Panc1 (cell line): ENCODE results near the gene C17orf67. TPM values are rescaled to one million over a fixed set of nuclear protein-coding genes. Genes with fewer than 3 reads are reported as not detected.

ENCODE experiments used
- ATAC-seq: fragments of 200-7000 bp; cut with Tn5 transposase; 2 replicates; pipeline ENCODE4 v1.9.1; 2020; ENCODE audit warnings: mild to moderate bottlenecking, moderate library complexity
- BruUV-seq: library from RNA; stranded (reverse); fragments of 400-500 nt; replicated peaks from 2 replicates; lab custom pipeline; 2021; lab: Mats Ljungman, UMichigan
- CTCF ChIA-PET: fragments of 300-600 bp; sonication (Branson Sonifier 250); formaldehyde crosslinking; loops from one replicate; lab custom pipeline; 2022; ENCODE audit warnings: antibody characterized with exemption; lab: Charles Lee
- POLR2A ChIA-PET: fragments of 300-600 bp; sonication (Branson Sonifier 250); formaldehyde crosslinking; loops from one replicate; lab custom pipeline; 2022; ENCODE audit warnings: antibody characterized with exemption; lab: Charles Lee
- DNase-seq: peaks from one replicate; pipeline ENCODE4 v3.0.0-alpha.2; 2010; ENCODE audit warnings: low read depth, low spot score
- H3K27ac ChIP-seq: 2 replicates; pipeline ENCODE4 v1.5.1; 2011; ENCODE audit warnings: mild to moderate bottlenecking, low read length, inconsistent platforms
- H3K27me3 ChIP-seq: fragments of 200-500 bp; sonication (Bioruptor generic); 2 replicates; pipeline ENCODE4 v1.6.0; 2014; ENCODE audit warnings: low read length, inconsistent platforms; ENCODE audit not compliant: control insufficient read depth, insufficient read depth
- H3K36me3 ChIP-seq: fragments of 200-500 bp; sonication (Bioruptor generic); 2 replicates; pipeline ENCODE4 v1.5.1; 2014; ENCODE audit warnings: inconsistent platforms, mild to moderate bottlenecking, low read length, moderate library complexity; ENCODE audit not compliant: control insufficient read depth, insufficient read depth
- H3K4me1 ChIP-seq: 2 replicates; pipeline ENCODE4 v1.5.1; 2011; ENCODE audit warnings: inconsistent platforms, mild to moderate bottlenecking, low read length, moderate library complexity; ENCODE audit not compliant: control insufficient read depth, insufficient read depth
- H3K4me3 ChIP-seq, 2 experiments: 2 replicates each; pipeline ENCODE4 v1.5.1; 2011 to 2012; ENCODE audit warnings: low read depth in 2 of 2, low read length in 2 of 2, mild to moderate bottlenecking in 2 of 2, inconsistent platforms in 1 of 2, moderate library complexity in 1 of 2
- H3K9me3 ChIP-seq: fragments of 200-500 bp; sonication (Bioruptor generic); 2 replicates; pipeline ENCODE4 v1.5.1; 2014; ENCODE audit warnings: low read depth, mild to moderate bottlenecking, inconsistent platforms, low read length, moderate library complexity; ENCODE audit not compliant: control insufficient read depth, insufficient read depth
- POLR2AphosphoS5 ChIP-seq: IDR thresholded peaks from 2 replicates; pipeline ENCODE4 v1.6.1; 2012; ENCODE audit warnings: mild to moderate bottlenecking, low read depth, low read length, moderate library complexity
- SIN3A ChIP-seq: IDR thresholded peaks from 2 replicates; pipeline ENCODE4 v1.6.1; 2012; ENCODE audit warnings: low read depth, mild to moderate bottlenecking, low read length, moderate library complexity, borderline replicate concordance; ENCODE audit not compliant: insufficient read depth
- TCF7L2 ChIP-seq: IDR thresholded peaks from 2 replicates; pipeline ENCODE4 v1.6.1; 2011; ENCODE audit warnings: mild to moderate bottlenecking, low read depth, low read length, inconsistent platforms
- in situ Hi-C: cut with HindIII; loops from 2 replicates; pipeline ENCODE4 v1.10.0; 2016; ENCODE audit warnings: low sequenced_read_pairs, low pct_unique_long_range_greater_than_20kb
- intact Hi-C: fragments of 100-400 bp; cut with micrococcal nuclease; formaldehyde crosslinking; loops from one replicate; pipeline ENCODE4 v1.10.0; 2022; ENCODE audit not compliant: unreplicated experiment
- total RNA-seq: library from RNA; stranded (reverse); gene quantifications from one replicate; pipeline ENCODE4 v1.2.1, GENCODE V29; 2021; ENCODE audit not compliant: unreplicated experiment
- TF ChIP-seq, protein P1 (sequence below): fragments of 450-650 bp; IDR thresholded peaks from 2 replicates; pipeline ENCODE4 v1.5.1; 2017; ENCODE audit warnings: mild to moderate bottlenecking
- TF ChIP-seq, protein P2 (sequence below), 2 experiments: IDR thresholded peaks; 2 replicates each; pipeline ENCODE4 v1.6.1; 2011 to 2012; ENCODE audit warnings: low read depth in 2 of 2, control low read depth in 1 of 2, low read length in 1 of 2, mild to moderate bottlenecking in 1 of 2, moderate library complexity in 1 of 2; ENCODE audit not compliant: insufficient read depth in 1 of 2

Gene C17orf67
- total RNA-seq, 1 experiment from 2014 or later, result 3.4 TPM

DNA sequence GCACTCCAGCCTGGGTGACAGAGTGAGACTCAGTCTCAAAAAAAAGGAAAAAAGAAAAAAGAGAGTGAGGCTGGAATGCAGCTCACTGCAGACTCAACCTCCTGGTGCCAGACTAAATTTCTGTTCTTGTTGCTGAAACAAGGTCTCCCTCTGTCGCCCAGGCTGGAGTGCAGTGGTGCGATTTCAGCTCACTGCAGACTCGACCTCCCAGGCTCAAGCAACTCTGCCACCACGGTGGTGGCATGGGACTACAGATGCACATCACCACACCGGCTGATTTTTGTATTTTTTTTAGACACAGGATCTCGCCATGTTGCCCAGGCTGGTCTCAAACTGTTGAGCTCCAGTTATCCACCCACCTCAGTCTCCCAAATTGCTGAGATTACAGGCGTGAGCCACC, 45.6 kb upstream of the C17orf67 start:
- ATAC-seq (no peak), DNase-seq (no peak)
- no peak for TF ChIP-seq TCF7L2
- TF ChIP-seq, protein P1, sequence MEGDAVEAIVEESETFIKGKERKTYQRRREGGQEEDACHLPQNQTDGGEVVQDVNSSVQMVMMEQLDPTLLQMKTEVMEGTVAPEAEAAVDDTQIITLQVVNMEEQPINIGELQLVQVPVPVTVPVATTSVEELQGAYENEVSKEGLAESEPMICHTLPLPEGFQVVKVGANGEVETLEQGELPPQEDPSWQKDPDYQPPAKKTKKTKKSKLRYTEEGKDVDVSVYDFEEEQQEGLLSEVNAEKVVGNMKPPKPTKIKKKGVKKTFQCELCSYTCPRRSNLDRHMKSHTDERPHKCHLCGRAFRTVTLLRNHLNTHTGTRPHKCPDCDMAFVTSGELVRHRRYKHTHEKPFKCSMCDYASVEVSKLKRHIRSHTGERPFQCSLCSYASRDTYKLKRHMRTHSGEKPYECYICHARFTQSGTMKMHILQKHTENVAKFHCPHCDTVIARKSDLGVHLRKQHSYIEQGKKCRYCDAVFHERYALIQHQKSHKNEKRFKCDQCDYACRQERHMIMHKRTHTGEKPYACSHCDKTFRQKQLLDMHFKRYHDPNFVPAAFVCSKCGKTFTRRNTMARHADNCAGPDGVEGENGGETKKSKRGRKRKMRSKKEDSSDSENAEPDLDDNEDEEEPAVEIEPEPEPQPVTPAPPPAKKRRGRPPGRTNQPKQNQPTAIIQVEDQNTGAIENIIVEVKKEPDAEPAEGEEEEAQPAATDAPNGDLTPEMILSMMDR, result no peak
- no peak for TF ChIP-seq POLR2AphosphoS5
- TF ChIP-seq, protein P2, sequence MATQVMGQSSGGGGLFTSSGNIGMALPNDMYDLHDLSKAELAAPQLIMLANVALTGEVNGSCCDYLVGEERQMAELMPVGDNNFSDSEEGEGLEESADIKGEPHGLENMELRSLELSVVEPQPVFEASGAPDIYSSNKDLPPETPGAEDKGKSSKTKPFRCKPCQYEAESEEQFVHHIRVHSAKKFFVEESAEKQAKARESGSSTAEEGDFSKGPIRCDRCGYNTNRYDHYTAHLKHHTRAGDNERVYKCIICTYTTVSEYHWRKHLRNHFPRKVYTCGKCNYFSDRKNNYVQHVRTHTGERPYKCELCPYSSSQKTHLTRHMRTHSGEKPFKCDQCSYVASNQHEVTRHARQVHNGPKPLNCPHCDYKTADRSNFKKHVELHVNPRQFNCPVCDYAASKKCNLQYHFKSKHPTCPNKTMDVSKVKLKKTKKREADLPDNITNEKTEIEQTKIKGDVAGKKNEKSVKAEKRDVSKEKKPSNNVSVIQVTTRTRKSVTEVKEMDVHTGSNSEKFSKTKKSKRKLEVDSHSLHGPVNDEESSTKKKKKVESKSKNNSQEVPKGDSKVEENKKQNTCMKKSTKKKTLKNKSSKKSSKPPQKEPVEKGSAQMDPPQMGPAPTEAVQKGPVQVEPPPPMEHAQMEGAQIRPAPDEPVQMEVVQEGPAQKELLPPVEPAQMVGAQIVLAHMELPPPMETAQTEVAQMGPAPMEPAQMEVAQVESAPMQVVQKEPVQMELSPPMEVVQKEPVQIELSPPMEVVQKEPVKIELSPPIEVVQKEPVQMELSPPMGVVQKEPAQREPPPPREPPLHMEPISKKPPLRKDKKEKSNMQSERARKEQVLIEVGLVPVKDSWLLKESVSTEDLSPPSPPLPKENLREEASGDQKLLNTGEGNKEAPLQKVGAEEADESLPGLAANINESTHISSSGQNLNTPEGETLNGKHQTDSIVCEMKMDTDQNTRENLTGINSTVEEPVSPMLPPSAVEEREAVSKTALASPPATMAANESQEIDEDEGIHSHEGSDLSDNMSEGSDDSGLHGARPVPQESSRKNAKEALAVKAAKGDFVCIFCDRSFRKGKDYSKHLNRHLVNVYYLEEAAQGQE (IDR thresholded peaks at IDR 0.05; ENCODE audit: insufficient read depth in 1 of 2, low read depth in 2 of 2, low read length in 1 of 2), result no peak
- TF ChIP-seq SIN3A, result no peak
- intact Hi-C loops, result no loop called here
- in situ Hi-C loops, result no loop called here
- no TSS peak for BruUV-seq
- Histone ChIP-seq H3K27ac (no peak overlapping the region), H3K27me3 (no peaks in the 10 kb centered on the region), H3K9me3 (no peaks in the 10 kb centered on the region), H3K4me1 (no peaks in the 10 kb centered on the region), H3K4me3 (no peak overlapping the region), H3K36me3 (no peaks in the 10 kb centered on the region)
- CTCF ChIA-PET, result no interaction called here
- POLR2A ChIA-PET, result interaction anchor here (0.6 kb wide), 1 partner anchor 22 kb away, joined by 7 read pairs; no protein-coding TSS in a partner anchor

DNA sequence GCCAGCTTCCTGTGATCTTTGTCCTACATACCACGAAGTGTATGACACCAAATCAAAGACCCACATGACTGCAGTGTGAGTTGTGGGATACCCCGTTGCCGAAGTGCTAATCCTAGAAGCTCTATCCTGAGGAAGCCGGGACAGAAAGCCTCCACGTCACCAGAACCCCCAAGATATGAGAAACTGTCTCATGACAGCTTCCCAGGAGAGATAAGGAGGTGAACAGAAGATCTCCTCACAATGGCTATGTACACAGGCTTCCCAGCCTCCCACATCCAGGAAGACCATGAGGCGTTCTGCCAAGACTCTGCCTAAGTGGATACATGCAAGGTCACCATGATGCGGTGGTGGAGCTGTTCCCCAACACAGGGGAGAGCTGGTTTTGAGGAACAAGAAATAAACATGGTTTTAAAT, 43.1 kb upstream of the C17orf67 start:
- ChIA-PET CTCF (no interaction called here), POLR2A (no interaction called here)
- H3K27ac ChIP-seq, result no peak overlapping the region
- no peaks in the 10 kb centered on the region for H3K27me3 ChIP-seq
- no peak overlapping the region for H3K4me3 ChIP-seq
- no peak for ATAC-seq
- in situ Hi-C loops, result no loop called here
- no peaks in the 10 kb centered on the region for H3K9me3 ChIP-seq
- TF ChIP-seq, protein P1, result no peak
- TF ChIP-seq TCF7L2, result no peak
- no peak for TF ChIP-seq SIN3A
- TF ChIP-seq POLR2AphosphoS5, result no peak
- TF ChIP-seq, protein P2 (IDR thresholded peaks at IDR 0.05; ENCODE audit: insufficient read depth in 1 of 2, low read depth in 2 of 2, low read length in 1 of 2), result no peak
- H3K36me3 ChIP-seq, result no peaks in the 10 kb centered on the region
- intact Hi-C loops, result no loop called here
- DNase-seq, result no peak
- BruUV-seq, result no TSS peak
- no peaks in the 10 kb centered on the region for H3K4me1 ChIP-seq
